Daoy (cell line): ENCODE measurements around the gene TMEM95. TPM values are rescaled to one million over a fixed set of nuclear protein-coding genes. Genes with fewer than 3 reads are reported as not detected.

Experiments used
- DNase-seq: peaks from one replicate; pipeline ENCODE4 v3.0.0-alpha.2; 2015; ENCODE audit warnings: low read depth
- total RNA-seq: library from RNA; depleted of rRNA; stranded (reverse); fragments of >200 nt; shearing (Covaris generic); gene quantifications from 2 replicates; pipeline ENCODE4 v1.2.3, GENCODE V29; 2014; rRNA removed

The TMEM95 gene
- total RNA-seq, 1 experiment from 2014 or later = not detected

- peak; percentile 100 for DNase-seq
These were observed 49.2 kb downstream of the TMEM95 start, which contains the start of gene TMEM256 for GRCh38 chr17:7403977-7404736. Gene TMEM256, minus strand, starts transcription at chr17:7404097. Its CDS starts 13 bp downstream, at chr17:7404084.

GRCh38 chr17:7404737-7405349 is 49.9 kb downstream of the TMEM95 start:
- DNase-seq = peak; percentile 40

DNA sequence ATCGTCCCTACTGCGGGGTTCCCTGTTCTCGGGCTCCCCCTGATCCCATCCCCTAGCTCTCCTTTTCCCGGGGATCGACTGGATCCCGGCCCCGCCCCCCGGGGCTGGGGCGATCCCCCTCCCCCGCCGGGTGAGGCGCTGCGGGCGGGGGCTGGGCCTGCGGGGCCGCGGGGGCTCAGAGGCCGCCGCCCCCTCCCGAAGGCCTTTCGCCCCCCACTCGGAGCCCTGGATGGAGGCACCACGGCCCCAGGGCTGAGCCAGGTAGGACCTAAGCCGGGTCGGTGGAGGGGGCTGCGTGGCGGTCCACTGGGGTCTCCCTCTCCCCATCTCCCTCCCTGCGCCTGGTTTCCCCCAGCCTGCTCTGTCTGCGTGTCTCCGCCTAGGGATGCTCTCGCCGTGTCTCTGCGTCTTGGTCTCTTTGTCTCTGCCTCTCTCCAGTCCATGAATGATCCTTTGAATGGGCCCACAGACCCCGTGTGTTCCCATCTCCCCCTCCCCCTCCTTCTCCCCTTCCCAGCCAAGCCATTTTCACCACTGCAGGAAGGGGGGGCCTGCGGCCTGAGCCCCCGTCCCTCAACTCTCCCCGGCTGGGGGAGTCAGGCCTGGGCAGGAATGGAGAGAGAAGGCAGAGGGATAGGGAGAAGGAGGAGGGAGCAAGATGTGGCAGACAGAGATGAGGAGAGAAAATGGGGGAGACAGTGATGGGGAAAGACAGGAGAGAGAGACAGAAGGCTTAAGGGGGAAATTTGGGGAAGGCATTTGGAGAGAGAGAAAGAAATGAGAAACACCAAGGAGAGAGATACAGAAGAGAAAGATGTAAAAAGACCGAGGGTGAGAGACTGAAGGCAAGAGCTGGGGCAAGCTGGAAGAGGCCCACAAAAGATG is 50.6 kb downstream of the TMEM95 start:
- peak; percentile 22 for DNase-seq

- DNase-seq = no peak
These were observed 51.4 kb downstream of the TMEM95 start for GRCh38 chr17:7406235-7406825.

Other genes with a start within 250 kb of the TMEM95 start
- gene ASGR2, start 240.3 kb upstream of the TMEM95 start, total RNA-seq = not detected in 2 replicates
- gene ASGR1, start 175.8 kb upstream of the TMEM95 start, total RNA-seq = 0.29 and 1.2 TPM in 2 replicates
- 3.1 and 4.4 TPM in 2 replicates for gene DLG4, start 135.3 kb upstream of the TMEM95 start, total RNA-seq
- 306 and 420 TPM in 2 replicates for gene ACADVL, start 135.2 kb upstream of the TMEM95 start, total RNA-seq
- gene DVL2, start 120.6 kb upstream of the TMEM95 start, total RNA-seq = 22.2 and 42.7 TPM in 2 replicates
- 44.5 and 54.8 TPM in 2 replicates for gene PHF23, start 115.7 kb upstream of the TMEM95 start, total RNA-seq
- 108 and 113 TPM in 2 replicates for gene GABARAP, start 112.7 kb upstream of the TMEM95 start, total RNA-seq
- 25.5 and 27.6 TPM in 2 replicates for gene CTDNEP1, start 103.4 kb upstream of the TMEM95 start, total RNA-seq
- 34.9 and 50.3 TPM in 2 replicates for gene ELP5, start 102.9 kb upstream of the TMEM95 start, total RNA-seq
- gene CLDN7, start 92.7 kb upstream of the TMEM95 start, total RNA-seq = not detected in 2 replicates
- 0.06 TPM in 1 of 2 replicates, not detected in the other for gene SLC2A4, start 73.4 kb upstream of the TMEM95 start, total RNA-seq
- gene YBX2, start 60.5 kb upstream of the TMEM95 start, total RNA-seq = 0.15 and 2.4 TPM in 2 replicates
- 861 and 1,090 TPM in 2 replicates for gene EIF5A, start 47.5 kb upstream of the TMEM95 start, total RNA-seq
- gene GPS2, start 39.8 kb upstream of the TMEM95 start, total RNA-seq = 84.3 and 91.6 TPM in 2 replicates
- gene NEURL4, start 25.8 kb upstream of the TMEM95 start, total RNA-seq = 15.3 and 17.0 TPM in 2 replicates
- 2.7 TPM in 1 of 2 replicates, not detected in the other for gene ACAP1, start 18.6 kb upstream of the TMEM95 start, total RNA-seq
- 2.1 and 3.7 TPM in 2 replicates for gene KCTD11, start 3.0 kb upstream of the TMEM95 start, total RNA-seq
- gene TNK1, start 25.9 kb downstream of the TMEM95 start, total RNA-seq = 2.6 and 4.5 TPM in 2 replicates
- gene PLSCR3, start 39.4 kb downstream of the TMEM95 start, total RNA-seq = 14.1 TPM in 2 replicates
- 43.7 and 68.8 TPM in 2 replicates for gene TMEM256, start 48.9 kb downstream of the TMEM95 start, total RNA-seq
- gene NLGN2, start 52.7 kb downstream of the TMEM95 start, total RNA-seq = 1.4 and 1.9 TPM in 2 replicates
- not detected in 2 replicates for gene SPEM1, start 65.2 kb downstream of the TMEM95 start, total RNA-seq
- gene SPEM2, start 70.5 kb downstream of the TMEM95 start, total RNA-seq = not detected in 2 replicates
- not detected in 2 replicates for gene SPEM3, start 73.7 kb downstream of the TMEM95 start, total RNA-seq
- 2.3 and 6.6 TPM in 2 replicates for gene TMEM102, start 80.3 kb downstream of the TMEM95 start, total RNA-seq
- gene FGF11, start 84.4 kb downstream of the TMEM95 start, total RNA-seq = 1.5 and 3.0 TPM in 2 replicates
- 7.0 and 8.6 TPM in 2 replicates for gene CHRNB1, start 89.9 kb downstream of the TMEM95 start, total RNA-seq
- gene ZBTB4, start 124.5 kb downstream of the TMEM95 start, total RNA-seq = 6.1 and 6.5 TPM in 2 replicates
- gene SLC35G6, start 126.3 kb downstream of the TMEM95 start, total RNA-seq = 0.06 TPM in 1 of 2 replicates, not detected in the other
- gene POLR2A, start 129.2 kb downstream of the TMEM95 start, total RNA-seq = 56.2 and 74.4 TPM in 2 replicates
- 1.6 and 6.4 TPM in 2 replicates for gene TNFSF12, start 193.9 kb downstream of the TMEM95 start, total RNA-seq
- 1.9 TPM in 1 of 2 replicates, not detected in the other for gene TNFSF13, start 203.6 kb downstream of the TMEM95 start, total RNA-seq
- gene SENP3, start 206.8 kb downstream of the TMEM95 start, total RNA-seq = 92.2 and 104 TPM in 2 replicates
- 13.8 and 15.0 TPM in 2 replicates for gene CD68, start 224.5 kb downstream of the TMEM95 start, total RNA-seq
- 183 and 266 TPM in 2 replicates for gene MPDU1, start 228.7 kb downstream of the TMEM95 start, total RNA-seq
- gene SOX15, start 234.9 kb downstream of the TMEM95 start, total RNA-seq = 0.57 TPM in 1 of 2 replicates, not detected in the other